Sigmoid colon (tissue), 4 donors: ENCODE results near the gene DRD5.

Source experiments
- CTCF ChIP-seq, 4 experiments: fragments of 450-650 bp in 3 of 4; fragments of 200-600 bp in 1 of 4; IDR thresholded peaks; one replicate each; pipeline ENCODE4 v1.5.1; 2016 to 2019; ENCODE audit warnings: antibody characterized with exemption in 4 of 4, mild to moderate bottlenecking in 3 of 4, moderate library complexity in 2 of 4
- EP300 ChIP-seq, 4 donors: sonication (generic); formaldehyde crosslinking; IDR thresholded peaks; one replicate each; pipeline ENCODE4 v1.6.1; 2017; ENCODE audit warnings: antibody characterized with exemption in 4 of 4
- POLR2A ChIP-seq, 2 donors: fragments of 450-650 bp; IDR thresholded peaks; one replicate each; pipeline ENCODE4 v1.6.1; 2016; ENCODE audit warnings: antibody characterized with exemption in 2 of 2, mild to moderate bottlenecking in 2 of 2, moderate library complexity in 2 of 2

- no peak for TF ChIP-seq CTCF (IDR thresholded peaks at IDR 0.05)
- no peak for TF ChIP-seq POLR2A (IDR thresholded peaks at IDR 0.05)
- TF ChIP-seq EP300 (IDR thresholded peaks at IDR 0.05), result no peak
Measured at GRCh38 chr4:9769321-9769720, 12.1 kb upstream of the DRD5 start.
